A673 (cell line): ENCODE measurements around the gene CREB1. TPM values are rescaled to one million over a fixed set of nuclear protein-coding genes. Genes with fewer than 3 reads are reported as not detected.
"Not testable (repeated sequence)": the region's sequence is repeated elsewhere in the genome, so short reads cannot be mapped to it uniquely, and the experiment has no call there.

Source experiments
- BruUV-seq: library from RNA; stranded (reverse); fragments of 400-500 nt; replicated peaks from 2 replicates; lab custom pipeline; 2021; lab: Mats Ljungman, UMichigan
- CTCF ChIA-PET: fragments of 300-600 bp; sonication (Branson Sonifier 250); formaldehyde crosslinking; loops from one replicate; lab custom pipeline; 2022; ENCODE audit warnings: antibody characterized with exemption; lab: Charles Lee
- POLR2A ChIA-PET: fragments of 300-600 bp; sonication (Branson Sonifier 250); formaldehyde crosslinking; loops from one replicate; lab custom pipeline; 2022; ENCODE audit warnings: antibody characterized with exemption; ENCODE audit not compliant: low non-redundant PET; lab: Charles Lee
- DNase-seq: peaks from one replicate; pipeline ENCODE4 v3.0.0-alpha.2; 2015; ENCODE audit warnings: low spot score
- H3K27ac ChIP-seq: fragments of 200-600 bp; sonication (generic); 2 replicates; pipeline ENCODE4 v1.5.1; 2016; ENCODE audit warnings: mixed run types, low read depth, mild to moderate bottlenecking, mixed read lengths, antibody characterized with exemption, low read length; ENCODE audit not compliant: poor library complexity, severe bottlenecking
- H3K27me3 ChIP-seq: fragments of 200-600 bp; sonication (generic); replicated peaks from 2 replicates; pipeline ENCODE4 v1.6.1; 2017; ENCODE audit warnings: mixed run types, low read depth, mild to moderate bottlenecking, mixed read lengths, antibody characterized with exemption, low read length; ENCODE audit not compliant: insufficient read depth, poor library complexity
- H3K36me3 ChIP-seq: fragments of 200-600 bp; sonication (generic); 2 replicates; pipeline ENCODE4 v1.6.1; 2016; ENCODE audit warnings: mixed run types, mild to moderate bottlenecking, mixed read lengths, antibody characterized with exemption, low read length; ENCODE audit not compliant: insufficient read depth, poor library complexity, severe bottlenecking
- H3K4me1 ChIP-seq: fragments of 200-600 bp; sonication (generic); 2 replicates; pipeline ENCODE4 v1.6.1; 2017; ENCODE audit warnings: mixed run types, mild to moderate bottlenecking, mixed read lengths, antibody characterized with exemption, low read length; ENCODE audit not compliant: insufficient read depth, poor library complexity, severe bottlenecking
- H3K4me3 ChIP-seq: fragments of 200-600 bp; sonication (generic); 2 replicates; pipeline ENCODE4 v1.5.1; 2016; ENCODE audit warnings: low read depth, mixed run types, mild to moderate bottlenecking, mixed read lengths, low read length; ENCODE audit not compliant: poor library complexity, severe bottlenecking
- H3K9me3 ChIP-seq: fragments of 200-600 bp; sonication (generic); 2 replicates; pipeline ENCODE4 v1.6.1; 2016; ENCODE audit warnings: mixed run types, low read depth, mild to moderate bottlenecking, mixed read lengths, antibody characterized with exemption, low read length; ENCODE audit not compliant: poor library complexity, severe bottlenecking
- intact Hi-C: fragments of 100-400 bp; cut with micrococcal nuclease; formaldehyde crosslinking; loops from one replicate; pipeline ENCODE4 v1.10.0; 2022; ENCODE audit not compliant: unreplicated experiment
- total RNA-seq: library from RNA; stranded (reverse); gene quantifications from 2 replicates; pipeline ENCODE4 v1.2.3, GENCODE V29; 2021
- TF ChIP-seq, protein P1 (sequence below): fragments of 300-800, 200-600 bp; sonication (generic); conservative IDR thresholded peaks from 2 replicates; pipeline ENCODE4 v1.5.1; 2017; ENCODE audit warnings: low read depth, mild to moderate bottlenecking, antibody characterized with exemption, low read length, moderate library complexity, mixed read lengths

CREB1 gene
- total RNA-seq, 1 experiment from 2014 or later: 78.5 TPM

DNA sequence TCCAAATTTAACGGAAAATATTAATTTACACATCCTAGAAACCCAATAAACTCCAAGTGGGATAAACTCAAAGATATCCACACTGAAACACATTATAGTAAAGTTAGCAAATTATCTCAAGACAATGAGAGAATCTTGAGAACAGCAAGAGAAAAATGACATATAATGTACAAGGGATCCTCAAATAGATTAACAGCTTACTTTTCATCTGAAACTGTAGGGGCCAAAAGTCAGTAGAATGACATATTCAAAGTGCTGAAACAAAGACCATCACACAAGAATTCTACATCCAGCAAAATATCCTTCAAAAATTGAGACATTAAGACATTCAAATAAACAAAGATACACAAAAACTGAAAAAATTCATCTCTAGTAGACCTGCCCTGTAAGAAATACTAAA, 114.1 kb downstream of the CREB1 start:
- TF ChIP-seq, protein P1, sequence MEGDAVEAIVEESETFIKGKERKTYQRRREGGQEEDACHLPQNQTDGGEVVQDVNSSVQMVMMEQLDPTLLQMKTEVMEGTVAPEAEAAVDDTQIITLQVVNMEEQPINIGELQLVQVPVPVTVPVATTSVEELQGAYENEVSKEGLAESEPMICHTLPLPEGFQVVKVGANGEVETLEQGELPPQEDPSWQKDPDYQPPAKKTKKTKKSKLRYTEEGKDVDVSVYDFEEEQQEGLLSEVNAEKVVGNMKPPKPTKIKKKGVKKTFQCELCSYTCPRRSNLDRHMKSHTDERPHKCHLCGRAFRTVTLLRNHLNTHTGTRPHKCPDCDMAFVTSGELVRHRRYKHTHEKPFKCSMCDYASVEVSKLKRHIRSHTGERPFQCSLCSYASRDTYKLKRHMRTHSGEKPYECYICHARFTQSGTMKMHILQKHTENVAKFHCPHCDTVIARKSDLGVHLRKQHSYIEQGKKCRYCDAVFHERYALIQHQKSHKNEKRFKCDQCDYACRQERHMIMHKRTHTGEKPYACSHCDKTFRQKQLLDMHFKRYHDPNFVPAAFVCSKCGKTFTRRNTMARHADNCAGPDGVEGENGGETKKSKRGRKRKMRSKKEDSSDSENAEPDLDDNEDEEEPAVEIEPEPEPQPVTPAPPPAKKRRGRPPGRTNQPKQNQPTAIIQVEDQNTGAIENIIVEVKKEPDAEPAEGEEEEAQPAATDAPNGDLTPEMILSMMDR: no peak
- POLR2A ChIA-PET: no interaction called here
- no TSS peak for BruUV-seq
- Histone ChIP-seq H3K9me3 (peaks cover 8% of the 10 kb centered on the region), H3K27ac (no peak overlapping the region), H3K4me1 (no peaks in the 10 kb centered on the region), H3K4me3 (no peak overlapping the region), H3K27me3 (no peaks in the 10 kb centered on the region), H3K36me3 (no peaks in the 10 kb centered on the region)
- intact Hi-C loops: no loop called here
- CTCF ChIA-PET: no interaction called here
- DNase-seq: no peak

GRCh38 chr2:207646582-207646981, 116.8 kb downstream of the CREB1 start:
- H3K9me3 ChIP-seq, POLR2A ChIA-PET, intact Hi-C loops, DNase-seq, CTCF ChIA-PET, H3K4me3 ChIP-seq, H3K27me3 ChIP-seq, H3K36me3 ChIP-seq, BruUV-seq, H3K4me1 ChIP-seq, H3K27ac ChIP-seq: not testable (repeated sequence)

Other genes starting within 250 kb of the CREB1 start
- gene METTL21A, start 95.4 kb downstream of the CREB1 start, total RNA-seq: 35.5 and 40.4 TPM in 2 replicates
- 8.7 and 12.8 TPM in 2 replicates for gene CCNYL1, start 181.7 kb downstream of the CREB1 start, total RNA-seq
- 0.86 and 1.8 TPM in 2 replicates for gene FZD5, start 239.9 kb downstream of the CREB1 start, total RNA-seq